Measurements from ENCODE around the gene NT5DC1.

- TF ChIP-seq POLR2AphosphoS5 (IDR thresholded peaks at IDR 0.05; ENCODE audit: low read depth, low read length) (no peak), CTCF (IDR thresholded peaks at IDR 0.05) (no peak), USF1 (IDR thresholded peaks at IDR 0.05; ENCODE audit: borderline replicate concordance, low read depth) (no peak), EZH2phosphoT487 (IDR thresholded peaks at IDR 0.05; ENCODE audit: borderline replicate concordance, low read depth) (no peak), EP300 (IDR thresholded peaks at IDR 0.05; ENCODE audit: borderline replicate concordance in 1 of 2, low read depth in 1 of 2, low read length in 1 of 2) (no peak), FOXM1 (IDR thresholded peaks at IDR 0.05; ENCODE audit: low read depth) (no peak), SIN3A (IDR thresholded peaks at IDR 0.05; ENCODE audit: borderline replicate concordance, low read depth, low read length) (no peak), JUND (IDR thresholded peaks at IDR 0.05) (no peak)
Observed at GRCh38 chr6:116078522-116078921, 22.1 kb upstream of the NT5DC1 start.
